ENCODE data around the gene CMKLR1. TPM values are rescaled to one million over a fixed set of nuclear protein-coding genes. Genes with fewer than 3 reads are reported as not detected.

Gene CMKLR1
- total RNA-seq, 1 experiment from 2014 or later = 0.66 TPM

GRCh38 chr12:108358580-108358965 is 19.5 kb upstream of the CMKLR1 start:
- Histone ChIP-seq H3K79me2 (ENCODE audit: insufficient read depth, low read length) (no peaks in the 10 kb centered on the region), H4K5ac (ENCODE audit: insufficient read length, low read depth, low read length) (no peak overlapping the region), H2AFZ (ENCODE audit: low read length) (no peak overlapping the region), H3K18ac (ENCODE audit: insufficient read length, low read depth, low read length) (no peak overlapping the region), H3K9me3 (ENCODE audit: control insufficient read depth, low read depth, low read length) (no peaks in the 10 kb centered on the region), H3K4me2 (ENCODE audit: insufficient read depth, insufficient read length, low read length) (no peak overlapping the region), H2BK20ac (ENCODE audit: low read depth, low read length, poor library complexity, severe bottlenecking) (no peak overlapping the region), H4K91ac (ENCODE audit: insufficient read length, low read depth, low read length) (no peak overlapping the region), H3K14ac (ENCODE audit: insufficient read depth, low read length) (no peak overlapping the region), H3K27ac (ENCODE audit: insufficient read length, low read depth, low read length) (no peak overlapping the region), H3K4me1 (ENCODE audit: insufficient read depth, low read length) (no peaks in the 10 kb centered on the region), H2BK120ac (ENCODE audit: low read depth, low read length, poor library complexity, severe bottlenecking) (no peak overlapping the region), H3T11ph (ENCODE audit: low read length) (no peak overlapping the region), H3K23ac (ENCODE audit: insufficient read length, low read depth, low read length) (no peak overlapping the region), H3K4ac (ENCODE audit: low read depth, low read length) (no peak overlapping the region), H3K9ac (ENCODE audit: extremely low read depth, insufficient read length, low read length) (no peak overlapping the region), H2BK5ac (ENCODE audit: insufficient read length, low read length) (no peak overlapping the region), H2AK5ac (ENCODE audit: insufficient read length, low read length) (no peak overlapping the region), H2BK12ac (ENCODE audit: insufficient read length, low read depth, low read length) (no peak overlapping the region), H2BK15ac (ENCODE audit: low read depth, low read length) (no peak overlapping the region), H4K20me1 (ENCODE audit: control insufficient read depth, insufficient read depth, insufficient read length) (peaks cover 2% of the 10 kb centered on the region), H3K23me2 (ENCODE audit: insufficient read length, low read depth, low read length, poor library complexity, severe bottlenecking) (no peaks in the 10 kb centered on the region), H3K27me3 (ENCODE audit: insufficient read depth, low read length) (no peaks in the 10 kb centered on the region), H3K56ac (ENCODE audit: insufficient read length, low read depth, low read length) (no peak overlapping the region), H3K79me1 (ENCODE audit: insufficient read depth, low read depth, low read length, poor library complexity, severe bottlenecking) (no peaks in the 10 kb centered on the region), H4K8ac (replicated peaks; ENCODE audit: insufficient read length, low read depth, low read length) (no peak overlapping the region)
- no peaks in the 10 kb centered on the region; the same call in none of the 2 replicates for H3K27me3 Mint-ChIP-seq (ENCODE audit: low read depth)
- WGBS (ENCODE audit: extremely low coverage, insufficient read length, low lambda C conversion rate) = no CpG with 5 or more reads among the region's 7 CpGs
- no peaks in the 10 kb centered on the region; a peak in 2 of 5 replicates for H3K9me3 Mint-ChIP-seq
- H3K27ac Mint-ChIP-seq = no peak overlapping the region
- H3K4me3 Mint-ChIP-seq = no peak overlapping the region
- H3K4me1 Mint-ChIP-seq = peaks cover 15 to 17% of the 10 kb centered on the region in 2 experiments
- TF ChIP-seq, protein P1, sequence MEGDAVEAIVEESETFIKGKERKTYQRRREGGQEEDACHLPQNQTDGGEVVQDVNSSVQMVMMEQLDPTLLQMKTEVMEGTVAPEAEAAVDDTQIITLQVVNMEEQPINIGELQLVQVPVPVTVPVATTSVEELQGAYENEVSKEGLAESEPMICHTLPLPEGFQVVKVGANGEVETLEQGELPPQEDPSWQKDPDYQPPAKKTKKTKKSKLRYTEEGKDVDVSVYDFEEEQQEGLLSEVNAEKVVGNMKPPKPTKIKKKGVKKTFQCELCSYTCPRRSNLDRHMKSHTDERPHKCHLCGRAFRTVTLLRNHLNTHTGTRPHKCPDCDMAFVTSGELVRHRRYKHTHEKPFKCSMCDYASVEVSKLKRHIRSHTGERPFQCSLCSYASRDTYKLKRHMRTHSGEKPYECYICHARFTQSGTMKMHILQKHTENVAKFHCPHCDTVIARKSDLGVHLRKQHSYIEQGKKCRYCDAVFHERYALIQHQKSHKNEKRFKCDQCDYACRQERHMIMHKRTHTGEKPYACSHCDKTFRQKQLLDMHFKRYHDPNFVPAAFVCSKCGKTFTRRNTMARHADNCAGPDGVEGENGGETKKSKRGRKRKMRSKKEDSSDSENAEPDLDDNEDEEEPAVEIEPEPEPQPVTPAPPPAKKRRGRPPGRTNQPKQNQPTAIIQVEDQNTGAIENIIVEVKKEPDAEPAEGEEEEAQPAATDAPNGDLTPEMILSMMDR (conservative IDR thresholded peaks at IDR 0.05) = no peak
- no peaks in the 10 kb centered on the region for H3K36me3 Mint-ChIP-seq (ENCODE audit: insufficient read depth in 1 of 3, low read depth in 3 of 3)
- DNase-seq = no peak

Data from H9 (cell line).